Parietal lobe (tissue), 2 donors: ENCODE results near the gene SETD2. TPM values are rescaled to one million over a fixed set of nuclear protein-coding genes. Genes with fewer than 3 reads are reported as not detected.

Source experiments
- small RNA-seq: library from RNA; depleted of rRNA; stranded (forward); fragments of <200 nt; gene quantifications from one replicate; pipeline ENCODE3, GENCODE V24; 2014; ENCODE audit warnings: low replicate concordance
- total RNA-seq: library from RNA; depleted of rRNA; stranded (reverse); fragments of >200 nt; gene quantifications from one replicate; pipeline ENCODE4 v1.2.3, GENCODE V29; 2014

SETD2 gene
- 132 TPM for total RNA-seq

GRCh38 chr3:47164007-47164881 lies at the start of gene SETD2:
Gene SETD2, minus strand, starts transcription at chr3:47164113. Its CDS starts 189 bp downstream, at chr3:47163924.

GRCh38 chr3:46978985-46979944 lies 184.6 kb downstream of the SETD2 start, which contains the start of gene NBEAL2:
Gene NBEAL2, plus strand, starts transcription at chr3:46979666. Its CDS starts 196 bp downstream, at chr3:46979862.

GRCh38 chr3:46976326-46977190 lies 187.4 kb downstream of the SETD2 start, which contains the start of gene CCDC12:
Gene CCDC12, minus strand, starts transcription at chr3:46976745. Its CDS starts 13 bp downstream, at chr3:46976732.

Small RNA genes lying within 50 kb of the gene (small RNA-seq; reads per million reads assigned to genes)
- gene MRPL57P3: not detected

Other genes with a start within 250 kb of the SETD2 start
- gene CCDC12, start 187.4 kb downstream of the SETD2 start, total RNA-seq: 36.9 TPM
- 16.9 TPM for gene NBEAL2, start 184.4 kb downstream of the SETD2 start, total RNA-seq
- gene KIF9, start 118.7 kb upstream of the SETD2 start, total RNA-seq: 5.6 TPM
- 32.6 TPM for gene KLHL18, start 118.8 kb upstream of the SETD2 start, total RNA-seq
- 53.5 TPM for gene PTPN23, start 216.9 kb upstream of the SETD2 start, total RNA-seq